GM19043 (cell line): ENCODE measurements around the gene UPB1.

Source experiments
- ATAC-seq: cut with Tn5 transposase; IDR thresholded peaks from one replicate; pipeline ENCODE4 v1.9.1; 2021; ENCODE audit warnings: low read depth; ENCODE audit not compliant: unreplicated experiment

Gene UPB1

DNA sequence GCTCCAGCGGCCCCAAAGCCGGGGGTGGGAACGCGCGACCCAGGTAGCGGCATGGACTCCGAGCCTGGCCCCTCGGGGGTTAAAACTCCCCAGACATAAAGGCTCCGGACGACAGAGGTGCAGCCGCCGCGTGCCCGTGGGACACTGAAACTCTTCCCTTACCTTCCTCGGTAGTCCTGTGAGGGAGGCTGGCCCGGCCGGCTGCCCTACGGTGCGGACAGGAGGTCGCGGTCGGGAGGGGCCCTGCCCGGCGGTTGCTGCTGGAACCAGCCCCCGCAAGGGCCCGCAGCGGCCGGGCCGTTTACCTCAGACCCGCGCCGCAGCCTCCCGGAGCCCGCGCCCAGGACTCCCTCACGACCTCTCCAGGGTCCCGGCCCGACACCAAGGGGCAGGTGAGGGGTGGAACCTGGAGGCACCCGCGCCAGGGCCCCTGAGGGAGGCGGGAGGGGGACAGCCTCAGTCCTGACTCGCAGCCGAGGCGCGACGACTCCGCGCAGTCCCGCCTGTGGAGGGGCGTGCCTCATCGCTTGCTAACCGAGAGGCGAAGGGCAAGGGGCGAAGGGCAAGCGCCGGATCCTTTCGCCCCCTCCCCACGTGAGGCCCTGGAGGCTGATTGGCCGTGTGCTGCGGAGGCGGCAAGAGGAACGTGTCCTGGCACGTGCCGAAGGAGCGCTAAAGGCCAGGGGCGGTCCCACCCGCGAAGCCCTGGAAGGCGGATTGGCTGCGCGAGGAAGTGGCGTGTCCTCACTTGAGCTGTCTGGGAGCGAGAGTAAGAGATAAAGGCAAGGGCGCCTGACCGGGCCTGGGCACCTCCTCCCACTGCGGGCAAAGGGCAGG is at the start of gene UPB1:
TSS of gene UPB1 (plus strand) at position 805 of the 837 bp plus-strand sequence. CDS start 72 bp downstream, outside the sequence.
- ATAC-seq: no peak

DNA sequence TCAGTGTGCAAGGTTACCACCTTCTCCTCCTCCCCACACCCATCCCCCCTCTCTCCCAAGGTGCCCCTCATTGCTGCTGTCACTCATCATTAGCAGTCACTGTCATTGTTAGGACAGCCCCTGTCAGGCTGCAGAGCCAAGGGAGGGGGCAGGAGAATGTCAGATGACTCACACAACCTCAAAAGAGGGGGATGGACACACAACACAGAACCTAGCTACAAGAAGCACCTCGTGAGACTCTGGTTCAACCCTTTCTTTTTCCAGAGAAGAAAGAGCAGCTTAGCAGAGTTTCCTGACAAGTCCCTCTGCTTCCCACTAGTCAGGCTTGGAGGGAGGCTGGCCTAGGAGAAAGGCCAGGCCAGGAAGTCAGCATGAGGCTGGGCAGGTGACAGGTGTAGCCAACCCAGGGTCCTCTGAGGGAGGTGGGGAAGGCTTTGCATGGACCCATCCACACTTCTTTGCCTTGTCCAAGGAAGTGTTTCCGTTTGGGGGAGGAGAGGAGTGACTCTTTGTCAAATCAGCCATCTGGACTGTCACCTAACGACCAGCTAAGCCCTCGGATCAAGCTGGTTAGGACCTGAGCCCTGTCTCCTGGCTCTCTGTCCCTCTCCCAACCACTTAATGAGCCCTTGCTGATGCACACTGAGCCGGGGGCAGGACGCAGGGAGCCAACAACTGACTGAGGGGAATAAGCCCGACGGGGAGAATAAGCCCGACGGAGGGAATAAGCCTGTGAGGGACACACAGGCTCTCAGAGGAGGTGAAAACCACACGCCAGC is 49.5 kb upstream of the UPB1 start:
- ATAC-seq: no peak

GRCh38 chr22:24446260-24446611 is 48.9 kb upstream of the UPB1 start:
- no peak for ATAC-seq

- no peak for ATAC-seq
Observed at GRCh38 chr22:24450610-24451009, 44.5 kb upstream of the UPB1 start.

DNA sequence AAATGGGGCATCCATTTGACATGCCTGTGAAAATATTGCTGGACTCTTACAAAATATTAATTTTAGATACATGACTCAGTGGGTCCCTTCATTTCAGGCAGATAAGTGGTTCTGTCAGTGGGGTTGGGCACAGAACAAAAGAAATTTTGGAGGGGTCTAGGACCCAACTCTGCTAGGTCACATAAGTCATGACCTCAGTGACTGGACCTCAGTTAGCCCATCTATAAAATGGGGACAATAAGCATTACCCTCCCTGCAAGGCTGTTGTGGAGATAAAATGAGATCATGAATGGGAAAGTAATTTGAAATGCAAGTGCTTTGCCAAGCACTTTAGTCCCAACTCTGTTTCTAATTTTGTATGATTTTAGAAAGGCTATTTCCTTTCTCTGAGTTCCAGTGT is 44.0 kb upstream of the UPB1 start:
- ATAC-seq: no peak

GRCh38 chr22:24453853-24454252 is 41.3 kb upstream of the UPB1 start:
- ATAC-seq: no peak

DNA sequence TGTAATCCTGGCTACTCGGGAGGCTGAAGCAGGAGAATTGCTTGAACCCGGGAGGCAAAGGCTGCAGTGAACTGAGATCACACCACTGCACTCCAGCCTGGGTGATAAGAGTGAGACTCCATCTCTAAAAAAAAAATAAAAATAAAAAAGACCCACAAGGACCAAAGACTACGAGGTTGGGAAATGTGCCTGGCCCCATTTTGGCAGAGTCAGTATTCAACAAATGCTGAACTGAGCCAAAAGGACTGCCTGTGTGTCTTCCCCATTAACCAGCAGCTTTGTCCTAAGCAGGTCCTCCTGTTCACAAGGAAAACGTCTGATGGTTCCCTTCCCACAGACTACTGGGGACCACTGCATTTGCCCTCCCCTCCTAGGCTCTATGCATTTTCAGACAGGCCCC is 40.1 kb upstream of the UPB1 start:
- ATAC-seq: no peak

DNA sequence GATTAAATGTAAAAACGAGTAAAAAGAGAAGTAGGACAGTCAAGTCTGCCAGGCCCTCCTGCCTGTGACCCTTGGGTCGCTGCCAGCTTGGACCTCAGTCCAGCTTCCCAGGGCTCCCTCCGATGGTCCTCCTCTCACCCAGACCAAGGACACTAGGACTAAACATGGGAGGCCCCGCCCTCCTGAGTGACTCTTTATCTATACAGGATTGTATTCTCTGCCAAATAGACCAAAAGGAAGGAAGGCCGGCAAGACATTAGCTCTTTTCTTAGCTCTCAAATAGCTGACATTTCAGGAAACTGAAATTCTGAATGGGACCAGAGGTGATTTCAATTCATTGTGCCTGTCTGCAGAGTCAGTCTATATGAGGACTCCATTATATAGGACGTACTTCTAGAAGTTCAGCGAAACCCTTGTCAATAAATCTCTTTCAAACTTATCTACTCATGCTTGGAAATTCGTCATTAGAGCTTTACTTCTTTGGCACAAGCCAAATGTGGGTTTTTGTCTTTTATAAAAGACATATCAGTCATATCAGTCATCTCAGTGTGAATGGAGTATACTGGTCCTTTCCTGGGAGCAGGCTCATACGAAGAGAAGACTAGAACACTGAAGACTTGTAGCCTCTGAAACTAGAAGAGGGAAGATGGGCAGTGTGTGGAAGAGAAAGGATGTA is 39.2 kb upstream of the UPB1 start:
- ATAC-seq: no peak

DNA sequence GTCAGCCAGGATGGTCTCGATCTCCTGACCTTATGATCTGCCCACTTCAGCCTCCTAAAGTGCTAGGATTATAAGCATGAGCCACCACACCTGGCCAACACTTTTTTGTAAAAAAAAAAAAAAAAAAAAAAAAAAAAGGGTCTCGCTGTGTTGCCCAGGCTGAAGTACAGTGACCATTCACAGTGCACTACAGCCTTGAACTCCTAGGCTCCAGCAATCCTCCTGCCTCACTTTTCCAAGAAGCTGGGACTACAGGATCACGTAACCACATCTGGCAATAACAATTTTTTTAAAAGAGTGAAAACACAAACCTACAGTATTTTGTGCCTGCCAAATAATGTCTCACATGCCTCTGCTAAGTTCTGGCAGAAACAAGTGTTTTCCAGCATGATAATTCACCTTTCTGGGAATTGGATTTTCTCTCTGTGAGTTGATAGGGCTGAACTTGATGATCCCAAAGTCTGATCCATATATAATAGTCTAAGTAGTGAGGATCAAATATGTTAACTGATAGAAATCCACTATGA is 37.2 kb upstream of the UPB1 start:
- ATAC-seq: no peak

GRCh38 chr22:24459911-24460310 is 35.2 kb upstream of the UPB1 start:
- ATAC-seq: no peak

GRCh38 chr22:24460418-24461089 is 34.6 kb upstream of the UPB1 start:
- no peak for ATAC-seq

DNA sequence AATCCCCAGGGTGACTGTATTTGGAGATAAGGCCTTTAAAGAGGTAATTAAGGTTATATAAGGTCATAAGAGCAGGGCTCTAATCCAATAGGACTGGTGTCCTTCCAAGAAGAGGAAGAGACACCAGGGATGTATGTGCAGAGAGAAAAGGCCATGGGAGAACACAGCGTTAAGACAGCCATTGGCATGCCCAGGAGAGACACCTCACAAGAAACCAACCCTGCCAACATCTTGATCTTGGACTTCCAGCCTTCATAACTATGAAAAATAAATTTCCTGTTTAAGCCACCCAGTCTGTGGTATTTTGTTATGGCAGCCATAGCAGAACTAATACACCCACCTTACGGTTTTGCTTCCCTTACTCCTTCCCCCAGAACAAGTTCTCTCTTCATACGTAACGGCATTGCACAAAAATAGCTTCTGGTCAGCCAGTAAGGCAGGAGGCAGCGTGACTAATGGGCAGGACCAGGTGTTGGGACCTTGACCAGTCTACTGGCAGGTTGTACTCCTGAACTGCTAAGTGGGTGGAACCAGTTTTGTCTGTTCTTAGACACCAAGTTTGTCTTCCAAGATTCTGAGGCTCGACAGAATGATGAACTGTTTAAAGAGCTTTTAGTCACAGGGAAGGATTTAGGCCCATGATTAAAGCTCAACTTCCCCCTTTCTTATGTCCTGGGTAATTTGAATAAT is 31.9 kb upstream of the UPB1 start:
- ATAC-seq: no peak

- ATAC-seq: no peak
Observed at GRCh38 chr22:24465566-24465965, 29.6 kb upstream of the UPB1 start.

- ATAC-seq: no peak
Observed at GRCh38 chr22:24465975-24466374, 29.2 kb upstream of the UPB1 start.

DNA sequence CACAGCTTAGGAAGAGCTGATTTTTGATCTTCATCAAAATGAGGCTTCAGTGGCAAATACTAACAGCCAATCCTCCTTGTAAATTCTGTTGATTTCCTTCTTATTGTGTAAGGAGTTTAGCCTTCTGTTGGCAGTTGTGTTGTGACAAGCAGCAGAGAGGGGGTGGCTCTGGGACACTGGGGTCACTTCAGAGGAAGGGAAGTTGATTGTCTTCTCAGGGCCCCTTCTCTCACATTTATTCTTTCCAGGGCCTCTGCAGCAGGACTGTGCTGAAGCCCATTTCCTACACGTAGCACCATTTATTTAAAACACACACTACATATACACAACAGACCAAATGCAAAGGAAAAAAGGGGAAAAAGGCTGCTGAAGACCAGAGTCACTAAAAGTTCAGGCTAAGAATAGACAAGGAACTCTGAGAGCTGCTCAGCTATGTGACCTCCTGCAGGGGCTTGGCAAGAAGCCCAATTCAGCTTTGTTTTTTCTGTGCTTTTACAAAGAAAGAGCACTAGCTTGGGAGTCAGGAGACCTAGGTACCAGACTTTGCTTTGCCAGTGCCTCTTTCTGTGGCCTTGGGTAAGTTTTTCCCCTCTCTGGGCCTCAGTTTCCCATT is 28.3 kb upstream of the UPB1 start:
- ATAC-seq: no peak

DNA sequence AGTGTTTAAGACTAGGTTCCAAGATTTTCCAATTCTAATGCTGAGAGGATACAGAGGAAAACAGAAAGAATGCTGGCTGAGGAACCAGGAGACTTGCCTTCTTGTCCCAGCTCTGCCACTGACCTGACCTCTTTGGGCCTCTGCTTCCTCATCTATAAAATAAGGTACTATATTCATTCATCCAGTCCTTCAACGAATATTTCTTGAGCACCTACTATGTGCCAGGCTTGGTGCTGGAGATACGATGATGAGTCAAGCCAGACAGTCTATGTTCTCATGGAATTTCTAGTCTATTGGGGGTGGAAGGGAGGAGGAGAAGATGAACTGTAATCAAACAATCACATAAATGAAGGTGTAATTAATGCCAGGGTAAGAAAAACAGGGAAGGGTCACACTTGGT is 27.8 kb upstream of the UPB1 start:
- ATAC-seq: no peak

- no peak for ATAC-seq
Observed at GRCh38 chr22:24471570-24471969, 23.6 kb upstream of the UPB1 start.

GRCh38 chr22:24473284-24473683 is 21.8 kb upstream of the UPB1 start:
- no peak for ATAC-seq

DNA sequence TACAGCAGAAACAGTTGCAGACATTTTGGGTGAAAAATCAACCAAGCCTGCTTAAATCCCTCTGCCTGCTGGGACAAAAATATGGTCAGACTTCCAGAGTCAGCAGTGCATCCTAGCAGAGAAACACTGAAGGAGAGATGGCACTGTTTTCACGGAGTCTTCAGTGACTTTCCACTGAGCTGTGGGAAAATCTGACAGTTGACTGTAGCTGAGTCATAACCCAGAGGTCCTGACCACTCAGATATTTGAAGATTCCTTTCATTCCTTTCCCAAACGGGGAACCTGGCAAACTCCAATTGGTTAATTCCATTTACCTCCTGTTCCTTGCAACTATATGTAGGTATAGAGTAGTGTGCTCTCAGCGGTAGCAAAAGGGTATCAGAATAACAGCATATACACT is 20.9 kb upstream of the UPB1 start:
- ATAC-seq: no peak
